DOHH2 (cell line): ENCODE results near the gene NOL4L.

Experiments used
- CTCF ChIP-seq: fragments of 200-600 bp; sonication (generic); IDR thresholded peaks from one replicate; pipeline ENCODE4 v1.5.1; 2014; ENCODE audit warnings: antibody characterized with exemption, mild to moderate bottlenecking, low read depth, low read length; ENCODE audit not compliant: poor library complexity, severe bottlenecking
- EZH2phosphoT487 ChIP-seq: fragments of 200-600 bp; sonication (generic); IDR thresholded peaks from 2 replicates; pipeline ENCODE4 v1.6.1; 2017; ENCODE audit warnings: borderline replicate concordance, mild to moderate bottlenecking, antibody characterized with exemption, low read length, moderate library complexity, mixed read lengths

- TF ChIP-seq CTCF: no peak
- no peak for TF ChIP-seq EZH2phosphoT487
These were observed 57.6 kb downstream of the NOL4L start for GRCh38 chr20:32527447-32528055.
